ENCODE data around the gene NTRK2.

The NTRK2 gene

DNA sequence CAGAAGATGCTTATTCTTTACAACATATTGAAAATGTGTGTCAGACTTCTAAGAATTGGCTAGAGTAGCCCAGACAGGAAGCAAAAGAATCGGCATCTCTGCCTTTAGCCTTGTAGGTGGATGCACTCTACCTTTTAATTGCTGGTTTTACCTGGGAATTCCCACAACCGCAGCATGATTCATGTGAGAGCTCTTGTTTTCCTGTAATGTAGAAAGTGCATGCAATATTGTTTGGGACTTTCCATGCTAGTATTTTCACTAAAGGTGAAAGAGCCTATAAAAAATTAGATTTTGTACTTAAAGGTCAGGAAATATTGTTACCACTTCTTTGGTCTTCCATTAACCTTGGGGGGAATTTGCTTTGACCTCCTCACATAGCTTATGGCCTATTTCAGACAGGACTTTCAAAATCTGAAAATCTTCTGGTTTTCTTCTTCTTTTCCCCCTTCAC, 89.8 kb downstream of the NTRK2 start:
- FAIRE-seq (peak; percentile 66), DNase-seq (ENCODE audit: insufficient read length) (no peak)
- no peak for TF ChIP-seq POLR2AphosphoS5 (IDR thresholded peaks at IDR 0.05; ENCODE audit: low read depth, low read length)
- TF ChIP-seq POLR2A (IDR thresholded peaks at IDR 0.05; ENCODE audit: low read depth, low read length), result no peak
- no peak for TF ChIP-seq TAF1 (IDR thresholded peaks at IDR 0.05; ENCODE audit: borderline replicate concordance, low read depth, low read length)

DNA sequence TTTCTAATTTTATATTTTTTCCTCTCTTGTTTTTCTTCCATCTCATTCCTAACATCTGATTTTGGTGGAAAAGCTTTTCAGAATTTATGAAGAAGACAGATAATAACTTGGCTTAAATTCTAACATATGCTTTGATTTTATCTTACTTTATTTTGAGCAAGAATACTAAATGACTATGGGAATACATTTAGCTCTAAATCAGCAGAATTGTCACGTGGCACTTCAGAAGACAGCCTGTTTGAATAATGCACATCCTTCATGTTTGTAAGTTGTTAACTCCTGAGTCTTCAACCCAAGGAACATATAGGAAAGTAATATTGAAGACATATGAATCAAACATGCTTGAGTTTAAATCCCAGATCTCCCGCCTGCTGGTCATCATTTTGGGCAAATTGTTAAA, 90.3 kb downstream of the NTRK2 start:
- no peak for TF ChIP-seq POLR2A (IDR thresholded peaks at IDR 0.05; ENCODE audit: low read depth, low read length)
- TF ChIP-seq TAF1 (IDR thresholded peaks at IDR 0.05; ENCODE audit: borderline replicate concordance, low read depth, low read length), result no peak
- TF ChIP-seq POLR2AphosphoS5 (IDR thresholded peaks at IDR 0.05; ENCODE audit: low read depth, low read length), result no peak
- FAIRE-seq (peak; percentile 67), DNase-seq (ENCODE audit: insufficient read length) (no peak)

- DNase-seq (ENCODE audit: insufficient read length) (no peak), FAIRE-seq (no peak)
- TF ChIP-seq TAF1 (IDR thresholded peaks at IDR 0.05; ENCODE audit: borderline replicate concordance, low read depth, low read length) (no peak), POLR2AphosphoS5 (IDR thresholded peaks at IDR 0.05; ENCODE audit: low read depth, low read length) (no peak), POLR2A (IDR thresholded peaks at IDR 0.05; ENCODE audit: low read depth, low read length) (no peak)
Observed at GRCh38 chr9:84761137-84761808, 91.7 kb downstream of the NTRK2 start.

DNA sequence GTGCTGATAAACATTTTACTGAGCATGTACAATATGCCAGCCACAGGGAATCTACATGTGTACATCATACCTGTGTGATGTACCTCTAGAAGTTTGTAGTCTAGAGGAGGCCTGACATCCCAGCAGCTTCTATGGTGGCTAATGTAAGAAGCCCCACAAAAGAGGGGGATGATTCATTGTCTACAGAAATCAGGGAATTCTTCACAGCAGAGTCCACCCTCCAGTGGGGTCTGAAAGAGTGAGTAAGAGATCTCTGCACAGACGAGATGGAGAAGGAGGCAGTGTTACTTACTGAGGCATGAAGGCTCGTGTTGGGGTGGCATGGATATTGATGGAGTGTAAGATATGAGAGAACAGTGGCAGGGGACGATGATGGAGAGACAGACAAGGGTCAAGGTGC, 103.0 kb downstream of the NTRK2 start:
- FAIRE-seq (no peak), DNase-seq (ENCODE audit: insufficient read length) (no peak)
- TF ChIP-seq POLR2A (IDR thresholded peaks at IDR 0.05; ENCODE audit: low read depth, low read length) (no peak), POLR2AphosphoS5 (IDR thresholded peaks at IDR 0.05; ENCODE audit: low read depth, low read length) (no peak), TAF1 (IDR thresholded peaks at IDR 0.05; ENCODE audit: borderline replicate concordance, low read depth, low read length) (no peak)

DNA sequence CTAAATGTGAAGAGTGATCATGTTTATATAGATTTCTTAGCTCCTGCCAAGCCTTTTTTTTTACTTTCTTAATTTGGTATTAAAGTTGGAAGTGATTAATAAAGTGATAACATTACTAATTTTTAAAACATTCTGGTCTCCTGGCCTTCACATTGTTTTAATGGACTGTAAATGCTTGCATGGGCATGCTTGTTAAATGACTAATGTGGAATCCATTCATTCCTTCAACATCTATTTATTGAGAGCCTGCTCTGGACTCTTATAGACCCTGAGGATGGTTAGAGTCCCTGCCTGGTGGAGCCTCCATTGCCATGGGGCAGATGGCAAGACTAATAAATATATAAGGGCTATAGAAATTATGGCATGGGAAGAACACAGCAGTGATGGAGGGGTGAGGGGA, 103.5 kb downstream of the NTRK2 start:
- TF ChIP-seq POLR2A (IDR thresholded peaks at IDR 0.05; ENCODE audit: low read depth, low read length) (no peak), TAF1 (IDR thresholded peaks at IDR 0.05; ENCODE audit: borderline replicate concordance, low read depth, low read length) (no peak), POLR2AphosphoS5 (IDR thresholded peaks at IDR 0.05; ENCODE audit: low read depth, low read length) (no peak)
- FAIRE-seq, result no peak
- DNase-seq (ENCODE audit: insufficient read length), result no peak

DNA sequence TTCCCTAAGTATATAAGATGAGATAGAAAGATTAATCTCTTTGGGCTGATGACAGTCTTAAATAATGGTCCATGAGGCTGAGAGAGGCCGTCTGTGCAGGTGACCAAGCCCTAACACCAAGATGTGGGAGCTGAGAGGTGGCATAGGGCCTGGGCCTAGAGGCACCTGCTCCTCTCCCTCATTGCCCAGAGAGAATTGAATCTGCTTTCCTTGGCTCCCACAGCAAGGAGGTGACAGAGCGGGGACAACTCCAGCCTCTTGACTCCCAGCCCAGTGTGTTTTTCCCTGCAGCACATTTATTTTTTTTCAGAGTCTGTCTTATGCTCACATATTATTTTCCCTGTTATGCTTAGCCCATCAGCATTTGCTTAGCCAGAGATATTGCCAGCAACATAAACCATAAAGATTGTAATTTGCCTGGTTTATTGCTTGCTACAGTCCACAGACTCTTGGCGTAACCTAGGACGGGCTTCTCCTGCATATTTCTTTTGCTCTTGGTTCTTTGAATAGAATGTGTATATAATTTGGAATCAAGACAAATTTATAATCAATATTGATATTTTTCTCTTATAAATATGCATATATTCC, 105.6 kb downstream of the NTRK2 start:
- DNase-seq (ENCODE audit: insufficient read length) (no peak), FAIRE-seq (no peak)
- TF ChIP-seq POLR2A (IDR thresholded peaks at IDR 0.05; ENCODE audit: low read depth, low read length) (no peak), TAF1 (IDR thresholded peaks at IDR 0.05; ENCODE audit: borderline replicate concordance, low read depth, low read length) (no peak), POLR2AphosphoS5 (IDR thresholded peaks at IDR 0.05; ENCODE audit: low read depth, low read length) (no peak)

DNA sequence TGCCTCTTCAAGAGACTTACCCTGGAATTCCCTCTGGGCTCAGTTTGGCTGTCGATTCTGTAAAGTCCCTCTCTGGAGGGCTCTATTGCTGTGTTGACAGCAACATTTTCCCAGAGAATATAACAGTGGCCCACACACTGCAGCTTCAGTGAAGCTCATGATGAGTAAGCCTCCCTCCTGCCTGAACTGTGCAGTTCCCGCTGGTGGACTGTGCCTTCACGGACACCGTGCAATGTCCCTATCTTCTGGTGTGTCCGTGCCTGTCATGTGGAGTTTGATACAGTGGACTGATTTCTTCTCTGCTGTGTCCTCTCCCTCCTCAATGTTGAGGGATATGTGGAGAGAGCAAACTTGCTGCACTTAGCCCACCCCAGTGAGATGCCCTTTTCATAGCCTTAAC, 109.0 kb downstream of the NTRK2 start:
- no peak for DNase-seq (ENCODE audit: insufficient read length)
- TF ChIP-seq POLR2AphosphoS5 (IDR thresholded peaks at IDR 0.05; ENCODE audit: low read depth, low read length) (no peak), TAF1 (IDR thresholded peaks at IDR 0.05; ENCODE audit: borderline replicate concordance, low read depth, low read length) (no peak), POLR2A (IDR thresholded peaks at IDR 0.05; ENCODE audit: low read depth, low read length) (no peak)
- no peak for FAIRE-seq

- FAIRE-seq (no peak), DNase-seq (ENCODE audit: insufficient read length) (no peak)
- TF ChIP-seq POLR2A (IDR thresholded peaks at IDR 0.05; ENCODE audit: low read depth, low read length), result no peak
- TF ChIP-seq POLR2AphosphoS5 (IDR thresholded peaks at IDR 0.05; ENCODE audit: low read depth, low read length), result no peak
- no peak for TF ChIP-seq TAF1 (IDR thresholded peaks at IDR 0.05; ENCODE audit: borderline replicate concordance, low read depth, low read length)
Observed at GRCh38 chr9:84779883-84780282, 110.4 kb downstream of the NTRK2 start.

- FAIRE-seq (no peak), DNase-seq (ENCODE audit: insufficient read length) (no peak)
- TF ChIP-seq POLR2AphosphoS5 (IDR thresholded peaks at IDR 0.05; ENCODE audit: low read depth, low read length), result no peak
- TF ChIP-seq POLR2A (IDR thresholded peaks at IDR 0.05; ENCODE audit: low read depth, low read length), result no peak
- TF ChIP-seq TAF1 (IDR thresholded peaks at IDR 0.05; ENCODE audit: borderline replicate concordance, low read depth, low read length), result no peak
Observed at GRCh38 chr9:84780385-84780784, 110.9 kb downstream of the NTRK2 start.

DNA sequence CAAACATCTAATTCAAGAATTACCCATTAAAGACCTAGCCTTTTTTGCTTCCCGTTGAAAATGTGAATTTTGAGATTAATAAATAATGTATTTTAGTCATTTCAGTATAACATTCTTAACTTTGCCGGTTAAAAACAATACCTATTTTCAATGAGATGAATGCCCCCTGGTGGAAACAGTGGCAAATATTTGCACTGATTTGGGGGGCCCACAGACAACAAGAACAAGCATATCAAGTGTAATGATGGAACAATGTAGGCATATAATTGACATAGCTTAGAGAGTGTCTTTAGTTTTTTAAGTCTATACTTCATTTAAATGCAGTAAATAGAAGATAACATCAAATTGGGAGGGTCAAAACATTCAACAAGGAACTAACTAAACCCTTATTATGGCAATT, 111.9 kb downstream of the NTRK2 start:
- TF ChIP-seq POLR2A (IDR thresholded peaks at IDR 0.05; ENCODE audit: low read depth, low read length), result no peak
- TF ChIP-seq POLR2AphosphoS5 (IDR thresholded peaks at IDR 0.05; ENCODE audit: low read depth, low read length), result no peak
- TF ChIP-seq TAF1 (IDR thresholded peaks at IDR 0.05; ENCODE audit: borderline replicate concordance, low read depth, low read length), result no peak
- DNase-seq (ENCODE audit: insufficient read length) (no peak), FAIRE-seq (no peak)

DNA sequence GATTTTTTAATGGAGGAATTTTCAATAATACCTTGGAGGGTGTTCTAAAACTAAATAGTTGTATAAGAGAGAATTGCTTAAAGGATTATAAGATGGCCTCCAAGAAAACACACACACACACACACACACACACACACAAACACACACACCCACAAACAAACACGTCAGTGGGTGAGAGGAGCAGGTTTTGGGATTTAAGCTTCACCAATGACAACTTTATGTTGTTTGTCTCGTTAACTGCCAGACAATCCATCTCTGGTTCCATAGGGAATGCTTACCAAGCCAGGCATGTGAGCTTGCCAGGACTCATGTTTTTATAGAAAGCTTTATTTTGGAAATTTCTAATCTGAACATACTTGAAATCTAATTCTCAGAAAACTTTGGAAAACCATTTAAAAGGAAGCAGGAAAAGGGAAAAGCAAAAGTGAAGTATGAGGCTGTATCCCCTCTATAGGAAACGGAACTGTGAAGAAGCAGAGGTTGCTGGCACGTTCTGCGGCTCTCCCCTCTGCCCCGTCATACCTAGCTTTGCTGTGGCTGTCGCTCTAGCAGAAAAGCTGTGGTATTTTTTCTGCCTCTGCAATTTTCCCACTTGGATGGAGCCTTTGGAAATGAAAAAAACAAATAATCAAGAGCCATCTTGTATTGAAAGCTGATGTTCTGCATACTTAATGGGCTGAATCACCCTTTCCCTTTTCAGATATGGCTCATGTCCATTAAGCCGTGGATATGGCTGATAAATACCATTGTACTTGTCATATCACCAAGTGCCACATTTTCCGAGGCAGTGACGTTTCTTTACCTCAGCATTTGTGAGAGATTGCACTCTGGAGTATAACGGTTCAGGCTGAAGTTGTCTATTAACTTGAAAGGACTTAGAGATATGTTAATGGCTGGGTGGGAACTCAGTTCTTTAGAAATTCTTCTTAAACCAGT, 112.7 kb downstream of the NTRK2 start:
- TF ChIP-seq TAF1 (IDR thresholded peaks at IDR 0.05; ENCODE audit: borderline replicate concordance, low read depth, low read length) (no peak), POLR2A (IDR thresholded peaks at IDR 0.05; ENCODE audit: low read depth, low read length) (no peak), POLR2AphosphoS5 (IDR thresholded peaks at IDR 0.05; ENCODE audit: low read depth, low read length) (no peak)
- no peak for DNase-seq (ENCODE audit: insufficient read length)
- FAIRE-seq, result no peak

Data from GM12892 (cell line).